Measurements from ENCODE around the gene SARDH. TPM values are rescaled to one million over a fixed set of nuclear protein-coding genes. Genes with fewer than 3 reads are reported as not detected.

Gene SARDH
- total and polyA plus RNA-seq, 2 of the 13 experiments (the other 11 are each of a cell fraction or from before 2014, with no cell fraction given) = 11.6 to 34.9 TPM

- Histone ChIP-seq H3K4me2 (ENCODE audit: low read depth, low read length) (no peak overlapping the region), H3K27me3 (ENCODE audit: control insufficient read depth in 1 of 2, insufficient read depth in 2 of 2, low read length in 2 of 2) (no peaks in the 10 kb centered on the region), H3K9me3 (ENCODE audit: low read length) (no peaks in the 10 kb centered on the region), H3K9ac (ENCODE audit: insufficient read depth, low read depth, low read length) (no peak overlapping the region), H3K4me3 (replicated peaks in 1 of 3; ENCODE audit: insufficient read depth in 1 of 3, low read depth in 2 of 3, low read length in 3 of 3) (no peak overlapping the region), H3K36me3 (replicated peaks in 1 of 2; ENCODE audit: control insufficient read depth in 1 of 2, insufficient read depth in 2 of 2, low read length in 2 of 2) (peaks cover 11 to 58% of the 10 kb centered on the region in 2 experiments), H2AFZ (ENCODE audit: low read length) (no peak overlapping the region), H4K20me1 (ENCODE audit: insufficient read depth, low read length) (no peaks in the 10 kb centered on the region), H3K79me2 (ENCODE audit: insufficient read depth, low read length) (no peaks in the 10 kb centered on the region), H3K27ac (ENCODE audit: extremely low read length, insufficient read depth, low read length) (no peak overlapping the region), H3K4me1 (ENCODE audit: insufficient read depth, low read length) (peaks cover 17% of the 10 kb centered on the region)
- FAIRE-seq (no peak), ATAC-seq (peak; percentile 18; the same call in 2 of the 3 replicates), DNase-seq (ENCODE audit: low spot score) (no peak)
- in situ Hi-C loops (cut with HindIII; ENCODE audit: extremely low pct_ligation_motif_present, low pct_unique_long_range_greater_than_20kb) = no loop called here
- POLR2A ChIA-PET = interaction anchor here (0.9 to 3.9 kb wide), 11 partner anchors 9 to 227 kb away, joined by 3 to 54 read pairs (median 4); partner anchors contain the start of gene SARDH
- no TSS peak for BruUV-seq (replicated peaks)
- CTCF ChIA-PET (ENCODE audit: low intra/inter-chr PET ratio, low total read pairs) = interaction anchor here (1.1 to 2.1 kb wide), 4 partner anchors 25 to 235 kb away, joined by 4 to 16 read pairs (median 8); no protein-coding TSS in a partner anchor
- no CpG with 5 or more reads among the region's 17 CpGs for WGBS (ENCODE audit: low lambda C conversion rate)
- intact Hi-C loops (cut with micrococcal nuclease; ENCODE audit: unreplicated experiment) = loop anchor here (2.0 kb wide), 1 partner anchor 30 kb away; the partner anchor contains the start of gene SARDH
- 0 out of 2 replicates have a peak, but pooled peaks have one; percentile 16 for TF ChIP-seq NRL (CRISPR knock-in tag; IDR thresholded peaks at IDR 0.05; ENCODE audit: borderline replicate concordance)
- TF ChIP-seq ZNF776 (CRISPR knock-in tag; IDR thresholded peaks at IDR 0.05) = 0 out of 2 replicates have a peak, but pooled peaks have one; percentile 28
- TF ChIP-seq, protein P1, sequence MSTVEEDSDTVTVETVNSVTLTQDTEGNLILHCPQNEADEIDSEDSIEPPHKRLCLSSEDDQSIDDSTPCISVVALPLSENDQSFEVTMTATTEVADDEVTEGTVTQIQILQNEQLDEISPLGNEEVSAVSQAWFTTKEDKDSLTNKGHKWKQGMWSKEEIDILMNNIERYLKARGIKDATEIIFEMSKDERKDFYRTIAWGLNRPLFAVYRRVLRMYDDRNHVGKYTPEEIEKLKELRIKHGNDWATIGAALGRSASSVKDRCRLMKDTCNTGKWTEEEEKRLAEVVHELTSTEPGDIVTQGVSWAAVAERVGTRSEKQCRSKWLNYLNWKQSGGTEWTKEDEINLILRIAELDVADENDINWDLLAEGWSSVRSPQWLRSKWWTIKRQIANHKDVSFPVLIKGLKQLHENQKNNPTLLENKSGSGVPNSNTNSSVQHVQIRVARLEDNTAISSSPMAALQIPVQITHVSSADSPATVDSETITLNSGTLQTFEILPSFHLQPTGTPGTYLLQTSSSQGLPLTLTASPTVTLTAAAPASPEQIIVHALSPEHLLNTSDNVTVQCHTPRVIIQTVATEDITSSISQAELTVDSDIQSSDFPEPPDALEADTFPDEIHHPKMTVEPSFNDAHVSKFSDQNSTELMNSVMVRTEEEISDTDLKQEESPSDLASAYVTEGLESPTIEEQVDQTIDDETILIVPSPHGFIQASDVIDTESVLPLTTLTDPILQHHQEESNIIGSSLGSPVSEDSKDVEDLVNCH (CRISPR knock-in tag; IDR thresholded peaks at IDR 0.05) = 0 out of 2 replicates have a peak, but pooled peaks have one; percentile 32
- 0 out of 2 replicates have a peak, but pooled peaks have one; percentile 11 for TF ChIP-seq ZNF280B (CRISPR knock-in tag; IDR thresholded peaks at IDR 0.05; ENCODE audit: borderline replicate concordance)
- TF ChIP-seq ZBTB33 (CRISPR knock-in tag; IDR thresholded peaks at IDR 0.05) = no peak
- 0 out of 2 replicates have a peak, but pooled peaks have one; percentile 26 for TF ChIP-seq HOXA9 (CRISPR knock-in tag; IDR thresholded peaks at IDR 0.05; ENCODE audit: borderline replicate concordance)
- TF ChIP-seq ZNF230 (CRISPR knock-in tag; IDR thresholded peaks at IDR 0.05) = no peak
- TF ChIP-seq, protein P2, sequence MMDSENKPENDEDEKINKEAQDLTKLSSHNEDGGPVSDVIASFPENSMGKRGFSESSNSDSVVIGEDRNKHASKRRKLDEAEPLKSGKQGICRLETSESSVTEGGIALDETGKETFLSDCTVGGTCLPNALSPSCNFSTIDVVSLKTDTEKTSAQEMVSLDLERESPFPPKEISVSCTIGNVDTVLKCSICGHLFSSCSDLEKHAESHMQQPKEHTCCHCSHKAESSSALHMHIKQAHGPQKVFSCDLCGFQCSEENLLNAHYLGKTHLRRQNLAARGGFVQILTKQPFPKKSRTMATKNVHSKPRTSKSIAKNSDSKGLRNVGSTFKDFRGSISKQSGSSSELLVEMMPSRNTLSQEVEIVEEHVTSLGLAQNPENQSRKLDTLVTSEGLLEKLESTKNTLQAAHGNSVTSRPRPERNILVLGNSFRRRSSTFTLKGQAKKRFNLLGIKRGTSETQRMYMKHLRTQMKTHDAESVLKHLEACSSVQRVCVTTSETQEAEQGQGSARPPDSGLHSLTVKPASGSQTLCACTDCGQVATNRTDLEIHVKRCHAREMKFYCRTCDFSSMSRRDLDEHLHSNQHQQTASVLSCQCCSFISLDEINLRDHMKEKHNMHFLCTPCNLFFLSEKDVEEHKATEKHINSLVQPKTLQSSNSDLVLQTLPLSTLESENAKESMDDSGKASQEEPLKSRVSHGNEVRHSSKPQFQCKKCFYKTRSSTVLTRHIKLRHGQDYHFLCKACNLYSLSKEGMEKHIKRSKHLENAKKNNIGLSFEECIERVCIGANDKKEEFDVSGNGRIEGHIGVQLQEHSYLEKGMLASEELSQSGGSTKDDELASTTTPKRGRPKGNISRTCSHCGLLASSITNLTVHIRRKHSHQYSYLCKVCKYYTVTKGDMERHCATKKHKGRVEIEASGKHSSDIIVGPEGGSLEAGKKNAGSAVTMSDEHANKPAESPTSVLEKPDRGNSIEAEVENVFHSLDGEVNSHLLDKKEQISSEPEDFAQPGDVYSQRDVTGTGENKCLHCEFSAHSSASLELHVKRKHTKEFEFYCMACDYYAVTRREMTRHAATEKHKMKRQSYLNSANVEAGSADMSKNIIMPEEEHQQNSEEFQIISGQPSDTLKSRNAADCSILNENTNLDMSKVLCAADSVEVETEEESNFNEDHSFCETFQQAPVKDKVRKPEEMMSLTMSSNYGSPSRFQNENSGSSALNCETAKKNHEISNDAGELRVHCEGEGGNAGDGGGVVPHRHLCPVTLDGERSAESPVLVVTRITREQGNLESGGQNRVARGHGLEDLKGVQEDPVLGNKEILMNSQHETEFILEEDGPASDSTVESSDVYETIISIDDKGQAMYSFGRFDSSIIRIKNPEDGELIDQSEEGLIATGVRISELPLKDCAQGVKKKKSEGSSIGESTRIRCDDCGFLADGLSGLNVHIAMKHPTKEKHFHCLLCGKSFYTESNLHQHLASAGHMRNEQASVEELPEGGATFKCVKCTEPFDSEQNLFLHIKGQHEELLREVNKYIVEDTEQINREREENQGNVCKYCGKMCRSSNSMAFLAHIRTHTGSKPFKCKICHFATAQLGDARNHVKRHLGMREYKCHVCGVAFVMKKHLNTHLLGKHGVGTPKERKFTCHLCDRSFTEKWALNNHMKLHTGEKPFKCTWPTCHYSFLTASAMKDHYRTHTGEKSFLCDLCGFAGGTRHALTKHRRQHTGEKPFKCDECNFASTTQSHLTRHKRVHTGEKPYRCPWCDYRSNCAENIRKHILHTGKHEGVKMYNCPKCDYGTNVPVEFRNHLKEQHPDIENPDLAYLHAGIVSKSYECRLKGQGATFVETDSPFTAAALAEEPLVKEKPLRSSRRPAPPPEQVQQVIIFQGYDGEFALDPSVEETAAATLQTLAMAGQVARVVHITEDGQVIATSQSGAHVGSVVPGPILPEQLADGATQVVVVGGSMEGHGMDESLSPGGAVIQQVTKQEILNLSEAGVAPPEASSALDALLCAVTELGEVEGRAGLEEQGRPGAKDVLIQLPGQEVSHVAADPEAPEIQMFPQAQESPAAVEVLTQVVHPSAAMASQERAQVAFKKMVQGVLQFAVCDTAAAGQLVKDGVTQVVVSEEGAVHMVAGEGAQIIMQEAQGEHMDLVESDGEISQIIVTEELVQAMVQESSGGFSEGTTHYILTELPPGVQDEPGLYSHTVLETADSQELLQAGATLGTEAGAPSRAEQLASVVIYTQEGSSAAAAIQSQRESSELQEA (CRISPR knock-in tag; IDR thresholded peaks at IDR 0.05; ENCODE audit: not compliant biosample characterization) = peak; percentile 30
Observed at GRCh38 chr9:133768371-133768858, 30.3 kb upstream of the SARDH start.
